T-helper 2 cell (primary cell): ENCODE measurements around the gene GRAMD4.
"Not testable (repeated sequence)": the region's sequence is repeated elsewhere in the genome, so short reads cannot be mapped to it uniquely, and the experiment has no call there.

ENCODE experiments used
- DNase-seq, 5 experiments: peaks; one replicate each; pipeline versions ENCODE4 v3.0.0 to v3.0.0-alpha.2; 2012 to 2022

Gene GRAMD4

GRCh38 chr22:46620588-46621242, 529 bp downstream of the GRAMD4 start:
- DNase-seq, result no peak

- DNase-seq, result not testable (repeated sequence)
These were observed 1.2 kb downstream of the GRAMD4 start for GRCh38 chr22:46621243-46621930.

GRCh38 chr22:46622081-46622521, 1.9 kb downstream of the GRAMD4 start:
- DNase-seq, result no peak

- DNase-seq, result no peak
These were observed 5.1 kb downstream of the GRAMD4 start for GRCh38 chr22:46625113-46625842.

- DNase-seq, result no peak
These were observed 5.7 kb downstream of the GRAMD4 start for GRCh38 chr22:46625843-46626349.

- DNase-seq, result no peak
These were observed 6.2 kb downstream of the GRAMD4 start for GRCh38 chr22:46626356-46626755.

GRCh38 chr22:46626911-46627805, 7.0 kb downstream of the GRAMD4 start:
- no peak for DNase-seq

GRCh38 chr22:46627806-46628482, 7.8 kb downstream of the GRAMD4 start:
- no peak for DNase-seq

- DNase-seq, result no peak
These were observed 8.6 kb downstream of the GRAMD4 start for GRCh38 chr22:46628756-46629155.

GRCh38 chr22:46629291-46629690, 9.1 kb downstream of the GRAMD4 start:
- DNase-seq, result no peak

- DNase-seq, result no peak
These were observed 10.9 kb downstream of the GRAMD4 start for GRCh38 chr22:46631113-46631512.

GRCh38 chr22:46632646-46633249, 12.6 kb downstream of the GRAMD4 start:
- no peak for DNase-seq

GRCh38 chr22:46633334-46633890, 13.2 kb downstream of the GRAMD4 start:
- no peak for DNase-seq

GRCh38 chr22:46634011-46634699, 14.0 kb downstream of the GRAMD4 start:
- no peak for DNase-seq

- DNase-seq, result not testable (repeated sequence)
These were observed 14.9 kb downstream of the GRAMD4 start for GRCh38 chr22:46634973-46635685.

GRCh38 chr22:46635756-46636155, 15.6 kb downstream of the GRAMD4 start:
- no peak for DNase-seq

- DNase-seq, result no peak
These were observed 16.2 kb downstream of the GRAMD4 start for GRCh38 chr22:46636221-46637002.

- no peak for DNase-seq
These were observed 17.8 kb downstream of the GRAMD4 start for GRCh38 chr22:46637711-46638600.
